K562 (cell line): Measurements from ENCODE around the gene SLFNL1. TPM values are rescaled to one million over a fixed set of nuclear protein-coding genes. Genes with fewer than 3 reads are reported as not detected.

Experiments
- ERF ChIP-seq: fragments of 450-650 bp; formaldehyde crosslinking; IDR thresholded peaks from 2 replicates; pipeline ENCODE4 v1.4.0; 2020; ENCODE audit warnings: mild to moderate bottlenecking, mixed read lengths
- FOXP1 ChIP-seq: sonication (generic); formaldehyde crosslinking; IDR thresholded peaks from 2 replicates; pipeline ENCODE4 v1.8.0; 2022; ENCODE audit warnings: mild to moderate bottlenecking, missing genetic modification reagents
- KLF6 ChIP-seq: fragments of 250-450 bp; sonication (Bioruptor Pico); IDR thresholded peaks from 2 replicates; pipeline ENCODE4 v1.4.0; 2020; ENCODE audit warnings: mild to moderate bottlenecking, moderate library complexity, borderline replicate concordance
- MBD2 ChIP-seq: sonication (generic); IDR thresholded peaks from 2 replicates; pipeline ENCODE4 v1.6.1; 2016; ENCODE audit warnings: low read depth, borderline replicate concordance
- MTA2 ChIP-seq: fragments of 450-650 bp; IDR thresholded peaks from 2 replicates; pipeline ENCODE4 v1.6.1; 2016; ENCODE audit warnings: low read depth
- NFE2 ChIP-seq: IDR thresholded peaks from 2 replicates; pipeline ENCODE4 v1.6.1; 2014; ENCODE audit warnings: antibody characterized with exemption, low read depth
- PHB2 ChIP-seq: fragments of 450-650 bp; IDR thresholded peaks from 2 replicates; pipeline ENCODE4 v1.6.1; 2017; ENCODE audit warnings: low read depth
- SP1 ChIP-seq: sonication (generic); formaldehyde crosslinking; IDR thresholded peaks from 2 replicates; pipeline ENCODE4 v1.8.1; 2022; ENCODE audit warnings: mild to moderate bottlenecking, missing genetic modification reagents
- U2AF1 ChIP-seq: fragments of 200-400 bp; formaldehyde crosslinking; optimal IDR thresholded peaks from 2 replicates; pipeline ENCODE3; 2017; ENCODE audit warnings: mild to moderate bottlenecking, low read depth, low read length, moderate library complexity
- ZNF23 ChIP-seq: fragments of 250-450 bp; sonication (Bioruptor Pico); IDR thresholded peaks from 2 replicates; pipeline ENCODE4 v1.4.0; 2020; ENCODE audit warnings: mild to moderate bottlenecking
- ZNF274 ChIP-seq: IDR thresholded peaks from 2 replicates; pipeline ENCODE4 v1.6.1; 2011; ENCODE audit warnings: low read depth, mild to moderate bottlenecking, low read length, moderate library complexity, borderline replicate concordance
- ZNF324 ChIP-seq: fragments of 250-450 bp; sonication (Bioruptor Pico); IDR thresholded peaks from 2 replicates; pipeline ENCODE4 v1.4.0; 2020; ENCODE audit warnings: mild to moderate bottlenecking
- ZNF354B ChIP-seq: fragments of 250-450 bp; sonication (Bioruptor Pico); IDR thresholded peaks from 2 replicates; pipeline ENCODE4 v1.4.0; 2020
- ZNF76 ChIP-seq: fragments of 250-450 bp; sonication (Bioruptor Pico); IDR thresholded peaks from 2 replicates; pipeline ENCODE4 v1.4.0; 2020; ENCODE audit warnings: mild to moderate bottlenecking, moderate library complexity, borderline replicate concordance
- ZNF766 ChIP-seq: fragments of 200-800 bp; sonication (Bioruptor generic); conservative IDR thresholded peaks from 2 replicates; pipeline ENCODE4 v1.6.1; 2016; ENCODE audit warnings: missing genetic modification characterization, missing compliant biosample characterization
- polyA plus RNA-seq, 8 experiments: library from polyadenylated mRNA; depleted of rRNA in 4 of 8; stranded (reverse) in 5 of 8; unstranded in 3 of 8; fragments of >200 nt; fragmentation: Nextera tagmentation in 2 of 8; fragmentation: Illumina TruSeq in 1 of 8; extraction: Ambion mirVana in 2 of 8; extraction: Trizol in 1 of 8; gene quantifications; 2 replicates each; pipeline versions ENCODE4 v1.2.1 to v1.2.3, GENCODE V29; 2011 to 2014; ENCODE audit warnings: inconsistent platforms in 1 of 8, missing spikeins in 1 of 8
- total RNA-seq, 7 experiments: library from RNA; depleted of rRNA in 6 of 7; stranded (reverse); fragments of >200 nt in 6 of 7; fragmentation: Illumina TruSeq in 2 of 7; extraction: Trizol in 2 of 7; gene quantifications; 2 replicates each; pipeline versions ENCODE4 v1.2.1 to v1.2.3, GENCODE V29; 2011 to 2021; ENCODE audit warnings: low replicate concordance in 1 of 7
- TF ChIP-seq, protein P1 (sequence below): fragments of 250-450 bp; sonication (Bioruptor Pico); IDR thresholded peaks from 2 replicates; pipeline ENCODE4 v1.6.1; 2021; ENCODE audit warnings: mild to moderate bottlenecking
- TF ChIP-seq, protein P2 (sequence below): fragments of 450-650 bp; formaldehyde crosslinking; IDR thresholded peaks from 2 replicates; pipeline ENCODE4 v1.4.0; 2020; ENCODE audit warnings: mild to moderate bottlenecking, moderate library complexity
- TF ChIP-seq, protein P3 (sequence below): fragments of 250-450 bp; sonication (Bioruptor Pico); IDR thresholded peaks from 2 replicates; pipeline ENCODE4 v1.8.0; 2022; ENCODE audit warnings: inconsistent platforms, mild to moderate bottlenecking, moderate library complexity, borderline replicate concordance
- TF ChIP-seq, protein P4 (sequence below): fragments of 450-650 bp; IDR thresholded peaks from 2 replicates; pipeline ENCODE4 v1.6.1; 2017; ENCODE audit warnings: antibody characterized with exemption, mild to moderate bottlenecking
- TF ChIP-seq, protein P5 (sequence below), 2 experiments: IDR thresholded peaks; 2 replicates each; pipeline ENCODE4 v1.6.1; 2011; ENCODE audit warnings: borderline replicate concordance in 1 of 2, control low read depth in 1 of 2, low read depth in 1 of 2, low read length in 1 of 2, mild to moderate bottlenecking in 1 of 2, mixed read lengths in 1 of 2, moderate library complexity in 1 of 2; ENCODE audit not compliant: insufficient read depth in 1 of 2, insufficient read length in 1 of 2, poor library complexity in 1 of 2, severe bottlenecking in 1 of 2; ENCODE audit errors: extremely low read depth in 1 of 2

SLFNL1 gene
- total and polyA plus RNA-seq, 9 of the 15 experiments (the other 6 are each of a cell fraction or from before 2014, with no cell fraction given) = 0.05 to 0.14 (median 0.06) TPM; not detected in 5

DNA sequence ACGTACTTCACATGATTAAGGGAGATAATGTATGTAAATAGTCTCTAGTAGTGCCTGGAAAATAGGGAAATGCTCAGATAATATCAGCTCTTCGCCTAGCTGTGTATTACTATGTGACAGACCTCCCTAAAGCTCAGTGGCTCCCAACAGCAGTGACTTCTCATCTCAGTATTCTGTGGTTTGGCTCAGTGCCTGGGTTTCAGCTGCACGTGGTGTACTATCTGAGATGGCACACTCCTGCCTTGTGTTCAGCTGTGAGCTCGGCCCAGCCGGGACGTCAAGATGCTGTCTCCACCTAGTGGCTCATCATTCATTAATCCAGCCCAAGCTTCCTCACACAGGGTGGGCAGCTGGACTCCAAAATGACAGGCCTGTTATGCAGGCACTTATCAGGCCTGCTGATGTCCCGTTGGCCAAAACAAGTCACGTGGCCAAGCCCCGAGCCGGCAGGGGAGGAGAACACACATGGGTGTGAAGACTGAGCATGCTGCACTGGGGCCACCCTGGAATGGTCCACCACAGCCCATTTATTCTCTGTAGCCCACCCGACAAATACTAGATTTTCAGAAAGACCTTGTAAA lies 17.8 kb downstream of the SLFNL1 start (continued):
- TF ChIP-seq, protein P1, sequence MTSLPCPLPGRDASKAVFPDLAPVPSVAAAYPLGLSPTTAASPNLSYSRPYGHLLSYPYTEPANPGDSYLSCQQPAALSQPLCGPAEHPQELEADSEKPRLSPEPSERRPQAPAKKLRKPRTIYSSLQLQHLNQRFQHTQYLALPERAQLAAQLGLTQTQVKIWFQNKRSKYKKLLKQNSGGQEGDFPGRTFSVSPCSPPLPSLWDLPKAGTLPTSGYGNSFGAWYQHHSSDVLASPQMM = no peak
- 0 out of 2 replicates have a peak, but pooled peaks have one; percentile 36 for TF ChIP-seq ERF
- TF ChIP-seq MTA2 = peak; percentile 79
- TF ChIP-seq, protein P2, sequence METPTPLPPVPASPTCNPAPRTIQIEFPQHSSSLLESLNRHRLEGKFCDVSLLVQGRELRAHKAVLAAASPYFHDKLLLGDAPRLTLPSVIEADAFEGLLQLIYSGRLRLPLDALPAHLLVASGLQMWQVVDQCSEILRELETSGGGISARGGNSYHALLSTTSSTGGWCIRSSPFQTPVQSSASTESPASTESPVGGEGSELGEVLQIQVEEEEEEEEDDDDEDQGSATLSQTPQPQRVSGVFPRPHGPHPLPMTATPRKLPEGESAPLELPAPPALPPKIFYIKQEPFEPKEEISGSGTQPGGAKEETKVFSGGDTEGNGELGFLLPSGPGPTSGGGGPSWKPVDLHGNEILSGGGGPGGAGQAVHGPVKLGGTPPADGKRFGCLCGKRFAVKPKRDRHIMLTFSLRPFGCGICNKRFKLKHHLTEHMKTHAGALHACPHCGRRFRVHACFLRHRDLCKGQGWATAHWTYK (CRISPR knock-in tag) = peak; percentile 55; the same call in 1 of the 2 replicates
- TF ChIP-seq, protein P3, sequence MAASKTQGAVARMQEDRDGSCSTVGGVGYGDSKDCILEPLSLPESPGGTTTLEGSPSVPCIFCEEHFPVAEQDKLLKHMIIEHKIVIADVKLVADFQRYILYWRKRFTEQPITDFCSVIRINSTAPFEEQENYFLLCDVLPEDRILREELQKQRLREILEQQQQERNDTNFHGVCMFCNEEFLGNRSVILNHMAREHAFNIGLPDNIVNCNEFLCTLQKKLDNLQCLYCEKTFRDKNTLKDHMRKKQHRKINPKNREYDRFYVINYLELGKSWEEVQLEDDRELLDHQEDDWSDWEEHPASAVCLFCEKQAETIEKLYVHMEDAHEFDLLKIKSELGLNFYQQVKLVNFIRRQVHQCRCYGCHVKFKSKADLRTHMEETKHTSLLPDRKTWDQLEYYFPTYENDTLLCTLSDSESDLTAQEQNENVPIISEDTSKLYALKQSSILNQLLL (CRISPR knock-in tag) = no peak
- TF ChIP-seq, protein P4, sequence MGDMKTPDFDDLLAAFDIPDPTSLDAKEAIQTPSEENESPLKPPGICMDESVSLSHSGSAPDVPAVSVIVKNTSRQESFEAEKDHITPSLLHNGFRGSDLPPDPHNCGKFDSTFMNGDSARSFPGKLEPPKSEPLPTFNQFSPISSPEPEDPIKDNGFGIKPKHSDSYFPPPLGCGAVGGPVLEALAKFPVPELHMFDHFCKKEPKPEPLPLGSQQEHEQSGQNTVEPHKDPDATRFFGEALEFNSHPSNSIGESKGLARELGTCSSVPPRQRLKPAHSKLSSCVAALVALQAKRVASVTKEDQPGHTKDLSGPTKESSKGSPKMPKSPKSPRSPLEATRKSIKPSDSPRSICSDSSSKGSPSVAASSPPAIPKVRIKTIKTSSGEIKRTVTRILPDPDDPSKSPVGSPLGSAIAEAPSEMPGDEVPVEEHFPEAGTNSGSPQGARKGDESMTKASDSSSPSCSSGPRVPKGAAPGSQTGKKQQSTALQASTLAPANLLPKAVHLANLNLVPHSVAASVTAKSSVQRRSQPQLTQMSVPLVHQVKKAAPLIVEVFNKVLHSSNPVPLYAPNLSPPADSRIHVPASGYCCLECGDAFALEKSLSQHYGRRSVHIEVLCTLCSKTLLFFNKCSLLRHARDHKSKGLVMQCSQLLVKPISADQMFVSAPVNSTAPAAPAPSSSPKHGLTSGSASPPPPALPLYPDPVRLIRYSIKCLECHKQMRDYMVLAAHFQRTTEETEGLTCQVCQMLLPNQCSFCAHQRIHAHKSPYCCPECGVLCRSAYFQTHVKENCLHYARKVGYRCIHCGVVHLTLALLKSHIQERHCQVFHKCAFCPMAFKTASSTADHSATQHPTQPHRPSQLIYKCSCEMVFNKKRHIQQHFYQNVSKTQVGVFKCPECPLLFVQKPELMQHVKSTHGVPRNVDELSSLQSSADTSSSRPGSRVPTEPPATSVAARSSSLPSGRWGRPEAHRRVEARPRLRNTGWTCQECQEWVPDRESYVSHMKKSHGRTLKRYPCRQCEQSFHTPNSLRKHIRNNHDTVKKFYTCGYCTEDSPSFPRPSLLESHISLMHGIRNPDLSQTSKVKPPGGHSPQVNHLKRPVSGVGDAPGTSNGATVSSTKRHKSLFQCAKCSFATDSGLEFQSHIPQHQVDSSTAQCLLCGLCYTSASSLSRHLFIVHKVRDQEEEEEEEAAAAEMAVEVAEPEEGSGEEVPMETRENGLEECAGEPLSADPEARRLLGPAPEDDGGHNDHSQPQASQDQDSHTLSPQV = peak; percentile 90
- no peak for TF ChIP-seq ZNF354B
- TF ChIP-seq NFE2 = peak; percentile 73
- no peak for TF ChIP-seq U2AF1
- TF ChIP-seq ZNF274 = no peak
- TF ChIP-seq KLF6 (CRISPR knock-in tag) = no peak
- TF ChIP-seq FOXP1 (CRISPR knock-in tag) = 0 out of 2 replicates have a peak, but pooled peaks have one; percentile 47
- TF ChIP-seq SP1 = peak; percentile 86
- TF ChIP-seq, protein P5, sequence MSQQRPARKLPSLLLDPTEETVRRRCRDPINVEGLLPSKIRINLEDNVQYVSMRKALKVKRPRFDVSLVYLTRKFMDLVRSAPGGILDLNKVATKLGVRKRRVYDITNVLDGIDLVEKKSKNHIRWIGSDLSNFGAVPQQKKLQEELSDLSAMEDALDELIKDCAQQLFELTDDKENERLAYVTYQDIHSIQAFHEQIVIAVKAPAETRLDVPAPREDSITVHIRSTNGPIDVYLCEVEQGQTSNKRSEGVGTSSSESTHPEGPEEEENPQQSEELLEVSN (IDR thresholded peaks at IDR 0.05; ENCODE audit: borderline replicate concordance in 1 of 2, extremely low read depth in 1 of 2, insufficient read depth in 1 of 2, insufficient read length in 1 of 2, low read depth in 1 of 2, low read length in 1 of 2, poor library complexity in 1 of 2, severe bottlenecking in 1 of 2) = peak; percentile 84 to 88
- peak; percentile 85 for TF ChIP-seq ZNF766
- no peak for TF ChIP-seq ZNF324
- TF ChIP-seq MBD2 = peak; percentile 80
- TF ChIP-seq PHB2 = no peak
- TF ChIP-seq ZNF23 = no peak
- TF ChIP-seq ZNF76 (CRISPR knock-in tag) = 0 out of 2 replicates have a peak, but pooled peaks have one; percentile 11
